KMS-11 (cell line): Measurements from ENCODE around the gene SMARCB1.

Experiments
- H2AFZ ChIP-seq: fragments of 200-600 bp; sonication (generic); 2 replicates; pipeline ENCODE4 v1.6.1; 2016; ENCODE audit warnings: antibody characterized with exemption, mixed run types, low read depth
- H3K27ac ChIP-seq: fragments of 200-600 bp; sonication (generic); 2 replicates; pipeline ENCODE4 v1.6.1; 2016; ENCODE audit warnings: mild to moderate bottlenecking, mixed run types
- H3K27me3 ChIP-seq: fragments of 200-600 bp; sonication (generic); 2 replicates; pipeline ENCODE4 v1.6.1; 2017; ENCODE audit warnings: mild to moderate bottlenecking, low read depth, mixed run types, moderate library complexity; ENCODE audit not compliant: insufficient read depth
- H3K36me3 ChIP-seq: fragments of 200-600 bp; sonication (generic); 2 replicates; pipeline ENCODE4 v1.6.1; 2017; ENCODE audit warnings: mild to moderate bottlenecking, mixed run types; ENCODE audit not compliant: insufficient read depth
- H3K4me1 ChIP-seq: fragments of 200-600 bp; sonication (generic); 2 replicates; pipeline ENCODE4 v1.6.1; 2016; ENCODE audit warnings: mild to moderate bottlenecking, low read depth, mixed run types; ENCODE audit not compliant: poor library complexity, severe bottlenecking
- H3K4me2 ChIP-seq: fragments of 200-600 bp; sonication (generic); 2 replicates; pipeline ENCODE4 v1.7.0; 2016; ENCODE audit warnings: mild to moderate bottlenecking, mixed run types
- H3K4me3 ChIP-seq: fragments of 200-600 bp; sonication (generic); IDR thresholded peaks from 2 replicates; pipeline ENCODE4 v1.6.1; 2017; ENCODE audit warnings: low read depth, low read length, mixed read lengths; ENCODE audit not compliant: insufficient read depth
- H3K79me2 ChIP-seq: fragments of 200-600 bp; sonication (generic); 2 replicates; pipeline ENCODE4 v1.6.1; 2016; ENCODE audit warnings: low read depth, mixed run types; ENCODE audit not compliant: insufficient read depth
- H3K9ac ChIP-seq: fragments of 200-600 bp; sonication (generic); 2 replicates; pipeline ENCODE4 v1.6.1; 2016; ENCODE audit warnings: mild to moderate bottlenecking, mixed run types
- H4K20me1 ChIP-seq: fragments of 200-600 bp; sonication (generic); 2 replicates; pipeline ENCODE4 v1.6.1; 2016; ENCODE audit warnings: mild to moderate bottlenecking, mixed run types; ENCODE audit not compliant: insufficient read depth
- CTCF ChIP-seq: fragments of 200-600 bp; sonication (generic); conservative IDR thresholded peaks from 2 replicates; pipeline ENCODE4 v1.6.1; 2017; ENCODE audit warnings: low read depth, mild to moderate bottlenecking, antibody characterized with exemption, low read length, moderate library complexity, mixed read lengths

Gene SMARCB1

GRCh38 chr22:23820748-23821211 lies 34.0 kb downstream of the SMARCB1 start:
- Histone ChIP-seq H3K79me2 (no peaks in the 10 kb centered on the region), H4K20me1 (no peaks in the 10 kb centered on the region), H3K4me2 (no peak overlapping the region), H3K27me3 (no peaks in the 10 kb centered on the region), H3K36me3 (no peaks in the 10 kb centered on the region), H3K9ac (no peak overlapping the region), H3K27ac (no peak overlapping the region), H3K4me1 (no peaks in the 10 kb centered on the region), H2AFZ (no peak overlapping the region), H3K4me3 (no peak overlapping the region)
- TF ChIP-seq CTCF, result no peak

- Histone ChIP-seq H3K79me2 (no peaks in the 10 kb centered on the region), H3K4me2 (no peak overlapping the region), H3K36me3 (no peaks in the 10 kb centered on the region), H3K9ac (no peak overlapping the region), H4K20me1 (no peaks in the 10 kb centered on the region), H2AFZ (no peak overlapping the region), H3K4me1 (no peaks in the 10 kb centered on the region), H3K27me3 (no peaks in the 10 kb centered on the region), H3K4me3 (no peak overlapping the region), H3K27ac (no peak overlapping the region)
- no peak for TF ChIP-seq CTCF
Measured at GRCh38 chr22:23822101-23822671, 35.4 kb downstream of the SMARCB1 start.

- Histone ChIP-seq H3K4me3 (no peak overlapping the region), H3K27me3 (no peaks in the 10 kb centered on the region), H3K79me2 (no peaks in the 10 kb centered on the region), H3K36me3 (no peaks in the 10 kb centered on the region), H3K27ac (no peak overlapping the region), H2AFZ (no peak overlapping the region), H3K9ac (no peak overlapping the region), H3K4me2 (no peak overlapping the region), H3K4me1 (no peaks in the 10 kb centered on the region), H4K20me1 (no peaks in the 10 kb centered on the region)
- no peak for TF ChIP-seq CTCF
Measured at GRCh38 chr22:23823331-23823791, 36.6 kb downstream of the SMARCB1 start.

- no peak for TF ChIP-seq CTCF
- Histone ChIP-seq H3K79me2 (no peaks in the 10 kb centered on the region), H3K4me3 (no peak overlapping the region), H2AFZ (no peak overlapping the region), H3K9ac (no peak overlapping the region), H3K4me2 (no peak overlapping the region), H3K36me3 (no peaks in the 10 kb centered on the region), H3K4me1 (no peaks in the 10 kb centered on the region), H3K27me3 (no peaks in the 10 kb centered on the region), H4K20me1 (no peaks in the 10 kb centered on the region), H3K27ac (no peak overlapping the region)
Measured at GRCh38 chr22:23824476-23825245, 37.9 kb downstream of the SMARCB1 start.
